Measurements from ENCODE around the gene TMEM272.

TMEM272 gene

DNA sequence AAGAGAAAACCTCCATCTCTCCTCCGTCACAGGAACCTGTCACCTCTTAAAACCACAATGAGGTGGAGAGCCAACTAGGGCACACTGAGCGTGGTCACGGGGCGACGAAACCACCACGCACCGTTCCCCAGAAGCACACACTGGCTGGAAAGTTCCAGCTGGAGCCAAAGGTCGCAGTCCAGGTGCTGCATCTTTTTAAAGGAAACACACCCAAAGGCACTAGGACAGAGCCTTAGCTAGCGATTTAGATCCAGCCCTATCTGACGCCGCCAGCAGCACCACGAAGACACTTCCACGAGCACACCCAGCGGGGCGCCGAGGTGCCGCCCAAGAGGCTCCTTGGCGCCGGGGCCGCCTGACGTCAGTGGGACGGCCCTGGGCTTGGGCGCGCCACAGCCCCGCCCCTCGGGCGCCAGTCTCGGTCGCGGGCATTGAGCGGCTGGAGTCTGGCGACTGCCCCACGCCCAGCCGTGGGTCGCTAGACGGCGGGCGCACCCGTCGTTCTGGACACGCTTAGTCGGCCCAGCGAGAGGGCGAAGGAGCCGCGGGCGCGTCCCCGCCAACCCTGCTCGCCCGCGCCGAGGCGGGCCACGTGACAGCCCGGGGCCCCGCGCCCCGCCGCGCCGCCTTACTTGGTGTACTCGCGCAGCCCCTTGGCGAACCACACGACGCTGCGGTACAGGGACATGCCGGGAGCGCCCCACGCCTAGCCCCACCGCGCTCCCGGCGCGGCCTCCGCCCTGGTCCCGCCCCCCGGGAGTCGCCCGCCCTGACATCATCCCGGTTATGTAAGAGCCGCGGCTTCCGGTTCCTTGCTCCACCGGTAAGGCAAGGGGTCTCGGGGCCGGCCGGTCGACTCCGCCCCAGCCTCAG is 41.3 kb downstream of the TMEM272 start, which contains the start of gene DHRS12:
Gene DHRS12 (minus strand): TSS at position 742 of the 873 bp plus-strand sequence. CDS start 4,504 bp downstream, outside the sequence.
- FAIRE-seq, result no peak

DNA sequence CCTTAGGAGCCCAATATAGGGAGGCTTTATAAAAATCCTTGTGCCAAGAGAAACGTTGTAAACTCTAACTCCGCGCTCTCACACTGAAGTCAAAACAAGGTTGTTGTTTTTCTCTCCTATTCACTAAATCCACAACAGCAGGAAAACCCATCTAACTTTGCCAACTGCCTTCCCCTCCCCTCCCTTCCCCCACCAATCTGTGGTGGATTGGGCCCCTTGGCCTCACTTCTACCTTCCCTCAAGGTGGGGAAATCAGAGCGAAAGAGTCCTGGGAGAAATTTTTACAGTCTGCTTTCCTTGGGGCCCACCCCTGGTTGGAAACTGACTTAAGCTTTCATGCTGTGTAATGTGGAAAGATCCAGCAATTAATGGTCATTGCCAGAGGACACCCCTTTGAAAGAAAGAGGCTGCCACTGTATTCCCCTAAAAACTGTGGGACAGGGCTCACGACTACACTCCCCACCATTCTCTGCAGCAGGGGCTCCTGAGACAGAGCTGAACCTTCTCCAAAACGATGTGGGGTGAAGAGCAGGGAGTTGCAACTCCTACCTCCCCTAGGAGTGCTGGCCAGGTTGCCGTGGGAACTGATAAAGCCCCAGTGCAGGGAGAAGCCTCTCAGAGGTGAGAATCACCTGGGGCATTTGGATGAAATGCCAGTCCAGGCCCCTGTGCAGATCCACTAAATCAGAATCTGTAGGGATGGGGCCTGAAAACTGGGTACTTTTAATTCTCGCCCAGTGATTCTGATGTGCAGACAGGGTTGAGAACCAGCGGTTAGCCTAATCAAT is 42.2 kb downstream of the TMEM272 start:
- no peak for FAIRE-seq

GRCh38 chr13:51801631-51802099 is 43.3 kb downstream of the TMEM272 start:
- no peak for FAIRE-seq

- FAIRE-seq, result no peak
Observed at GRCh38 chr13:51800486-51800885, 44.5 kb downstream of the TMEM272 start.

DNA sequence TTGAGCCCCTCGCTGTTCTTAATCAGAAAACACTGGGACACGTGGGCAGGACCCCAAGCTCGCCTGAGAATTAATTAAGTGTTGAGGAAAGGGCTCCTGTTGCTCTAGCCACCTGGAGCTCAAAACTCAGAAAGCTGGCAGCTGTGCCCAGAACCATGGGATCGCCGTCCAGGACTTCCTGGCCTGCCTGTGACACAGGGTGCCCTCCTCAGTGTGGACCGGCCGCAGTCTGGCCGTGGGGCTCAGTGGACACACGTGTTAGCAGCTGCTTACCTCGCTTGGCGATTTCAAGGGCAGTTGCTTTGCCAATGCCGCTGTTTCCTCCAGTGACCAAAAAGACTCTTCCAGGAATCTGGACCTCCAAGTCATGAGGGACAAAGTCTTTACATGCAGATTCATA is 45.7 kb downstream of the TMEM272 start:
- FAIRE-seq, result no peak

DNA sequence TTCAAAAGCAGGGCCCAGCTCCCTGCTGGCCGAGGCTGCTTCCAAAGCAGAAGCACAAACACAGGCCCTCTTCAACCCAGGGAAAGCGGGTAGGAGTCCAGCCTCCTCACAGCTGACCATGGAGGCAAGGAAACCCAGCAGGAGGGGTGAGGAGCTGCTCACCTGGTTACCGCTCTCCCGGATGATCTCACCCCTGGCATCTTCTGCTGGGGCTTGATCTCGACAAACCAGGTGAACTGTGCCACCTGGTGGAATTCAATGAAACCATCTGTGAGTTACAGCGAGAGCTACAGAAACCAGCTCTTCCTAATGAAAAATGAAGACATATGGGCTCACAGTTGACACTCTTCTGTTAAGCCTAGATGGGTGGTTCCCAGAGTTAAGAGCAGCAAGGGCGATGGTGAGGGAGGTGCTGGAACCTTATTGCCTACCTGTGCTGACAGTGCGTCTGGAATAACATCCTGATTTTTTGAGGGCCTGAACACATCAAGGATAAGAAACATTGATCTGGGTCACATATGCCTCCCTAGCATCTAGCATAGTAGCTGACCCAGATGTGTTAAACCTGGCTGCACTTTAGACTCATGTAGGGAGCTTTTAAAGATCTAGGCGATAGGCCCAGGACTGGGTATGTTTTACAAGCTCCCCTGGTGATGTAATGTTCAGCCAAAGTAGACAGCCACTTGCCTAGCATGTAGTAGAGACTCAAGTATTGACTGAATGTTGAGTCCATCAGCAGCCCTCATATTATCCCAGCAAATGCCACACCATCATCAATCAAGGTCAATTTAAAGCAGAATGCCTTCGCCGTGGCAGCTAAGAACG is 47.1 kb downstream of the TMEM272 start:
- FAIRE-seq, result peak; percentile 97

DNA sequence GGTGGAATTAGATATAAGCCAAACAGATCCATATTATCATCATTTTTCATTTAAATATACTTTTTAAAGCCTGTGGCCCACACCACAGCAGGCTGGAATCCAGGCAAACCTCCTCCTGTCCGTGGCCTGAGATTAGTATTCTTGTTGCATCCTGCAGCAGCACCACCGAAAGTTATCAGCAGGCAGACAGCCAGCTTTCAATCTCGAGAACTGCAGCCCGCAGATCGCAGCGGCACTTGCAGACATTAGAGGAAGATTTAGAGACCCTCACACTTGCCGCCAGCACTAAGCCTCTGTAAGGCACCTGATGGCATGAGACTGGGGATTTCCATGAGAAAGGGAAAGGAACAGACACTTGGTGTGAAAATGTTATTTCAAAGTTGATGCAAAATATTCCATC is 48.4 kb downstream of the TMEM272 start:
- no peak for FAIRE-seq

DNA sequence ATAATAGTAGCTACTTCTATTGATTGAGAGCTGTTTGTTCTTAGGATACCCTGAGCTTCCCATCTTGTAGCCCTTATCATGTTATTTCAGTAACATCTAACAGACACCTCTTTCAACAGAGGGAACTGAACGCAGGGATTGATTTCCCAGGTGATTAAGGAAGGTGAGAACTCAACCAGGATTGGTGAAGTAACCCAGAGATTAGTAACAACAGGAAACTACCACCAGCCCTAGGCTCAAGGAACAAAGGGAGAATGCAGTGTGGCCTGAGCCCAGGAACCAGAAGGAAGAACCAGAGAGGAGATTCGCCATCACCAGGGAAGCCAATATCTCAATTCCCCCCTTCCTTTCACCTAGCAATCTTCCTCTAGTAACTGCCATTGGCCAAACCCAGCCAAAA is 49.6 kb downstream of the TMEM272 start:
- FAIRE-seq, result no peak

DNA sequence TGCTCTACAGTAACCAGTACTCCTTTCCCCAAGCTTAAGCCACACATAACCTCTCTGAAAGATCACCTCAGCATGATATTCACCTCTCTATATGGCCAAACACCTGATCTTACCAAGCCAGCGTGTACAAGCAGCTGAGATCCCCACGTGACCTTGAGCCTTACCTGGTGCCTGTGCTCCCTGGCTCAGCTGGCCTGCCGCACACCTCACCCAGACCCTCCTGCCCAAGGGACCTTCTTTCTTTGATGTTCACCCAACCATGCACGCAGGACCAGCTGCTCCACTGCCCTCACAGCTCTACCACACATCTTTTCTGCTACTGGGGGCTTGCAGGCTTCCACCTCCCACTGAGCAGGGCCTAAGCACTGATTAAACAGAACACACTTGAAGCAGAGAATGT is 50.0 kb downstream of the TMEM272 start:
- no peak for FAIRE-seq

GRCh38 chr13:51793570-51794271 is 51.3 kb downstream of the TMEM272 start:
- no peak for FAIRE-seq

- peak; percentile 47 for FAIRE-seq
Observed at GRCh38 chr13:51786425-51787265, 58.3 kb downstream of the TMEM272 start.

- peak; percentile 99 for FAIRE-seq
Observed at GRCh38 chr13:51785712-51786424, 59.1 kb downstream of the TMEM272 start.

DNA sequence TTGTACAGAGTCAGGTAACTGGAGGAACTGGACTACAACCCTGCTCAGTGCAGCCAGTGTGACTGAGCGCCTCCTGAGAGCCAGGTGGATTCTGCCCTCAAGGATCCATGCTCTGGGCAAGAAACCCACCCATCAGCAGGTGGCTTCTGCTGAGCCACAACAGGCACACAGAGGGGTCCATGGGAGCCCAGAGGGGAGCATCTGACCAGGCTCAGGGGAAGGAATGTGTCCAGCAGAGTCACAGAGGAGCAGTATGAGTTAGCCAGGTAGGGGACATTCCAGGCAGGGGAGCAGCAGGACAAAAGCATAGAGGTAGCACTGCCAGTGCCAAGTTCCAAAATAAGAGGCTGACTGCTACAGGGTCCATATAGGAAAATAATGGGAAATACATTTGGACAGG is 60.9 kb downstream of the TMEM272 start:
- FAIRE-seq, result no peak

DNA sequence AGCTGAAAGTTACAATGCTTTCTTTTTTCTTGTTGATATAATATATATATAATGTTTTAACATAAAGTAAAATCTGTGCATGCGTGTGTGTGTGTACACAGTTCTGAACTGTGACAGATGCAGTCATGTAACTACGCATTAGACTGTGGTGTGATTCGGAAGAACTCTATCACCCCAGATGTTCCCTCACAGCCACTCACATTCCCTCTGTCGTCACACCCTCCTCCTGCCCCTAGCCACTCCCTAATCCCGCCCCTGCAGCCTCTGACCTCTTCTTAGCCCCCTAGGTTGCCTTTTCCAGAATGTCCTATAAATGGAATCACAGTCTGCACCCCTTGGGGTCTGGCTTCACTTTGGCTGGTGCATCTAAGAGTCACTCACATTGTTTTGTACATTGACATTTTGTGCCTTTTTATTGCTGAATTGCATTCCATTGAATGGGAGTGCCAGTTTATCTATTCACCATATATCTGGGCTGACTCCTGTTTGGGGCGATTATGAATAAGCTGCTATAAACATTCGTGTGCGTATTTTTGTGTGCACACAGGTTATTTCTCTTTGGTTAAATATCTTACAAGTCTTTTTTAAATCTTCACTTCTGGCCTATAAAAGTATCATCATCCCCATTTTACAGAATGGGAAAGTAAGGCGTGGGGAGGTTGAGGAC is 61.4 kb downstream of the TMEM272 start:
- FAIRE-seq, result no peak

DNA sequence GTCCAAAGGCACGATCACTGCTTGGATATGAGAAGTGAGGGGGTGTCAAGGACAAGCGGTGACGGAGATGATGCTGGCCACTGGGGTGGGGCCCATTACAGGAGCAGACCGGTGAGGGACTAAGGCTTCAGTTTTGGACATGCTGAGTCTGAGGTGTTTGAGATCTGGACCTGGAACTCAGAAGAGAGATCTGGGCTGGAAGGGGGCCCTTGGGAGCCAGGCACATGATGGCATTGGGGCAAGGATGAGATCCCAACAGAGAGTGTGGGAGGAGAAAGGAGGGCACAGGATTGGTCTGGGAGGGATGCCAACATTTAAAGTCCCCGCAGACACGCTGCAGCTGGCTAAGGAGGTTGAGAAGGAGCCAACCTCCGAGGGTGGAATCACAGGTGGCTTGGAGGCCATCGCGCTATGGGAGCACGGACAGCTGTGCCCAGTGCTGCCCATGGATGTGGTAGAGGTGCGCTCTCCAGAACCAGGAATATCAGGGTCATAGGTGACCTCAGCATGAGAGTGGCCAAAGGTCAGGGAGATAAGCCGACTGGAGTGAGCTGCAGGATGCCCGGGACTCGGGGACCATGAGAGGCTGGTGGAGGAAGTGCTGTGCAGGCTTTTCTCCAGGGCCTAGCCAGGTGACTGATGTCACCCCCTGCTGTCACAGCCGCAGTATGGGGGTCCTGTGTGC is 62.8 kb downstream of the TMEM272 start:
- no peak for FAIRE-seq

DNA sequence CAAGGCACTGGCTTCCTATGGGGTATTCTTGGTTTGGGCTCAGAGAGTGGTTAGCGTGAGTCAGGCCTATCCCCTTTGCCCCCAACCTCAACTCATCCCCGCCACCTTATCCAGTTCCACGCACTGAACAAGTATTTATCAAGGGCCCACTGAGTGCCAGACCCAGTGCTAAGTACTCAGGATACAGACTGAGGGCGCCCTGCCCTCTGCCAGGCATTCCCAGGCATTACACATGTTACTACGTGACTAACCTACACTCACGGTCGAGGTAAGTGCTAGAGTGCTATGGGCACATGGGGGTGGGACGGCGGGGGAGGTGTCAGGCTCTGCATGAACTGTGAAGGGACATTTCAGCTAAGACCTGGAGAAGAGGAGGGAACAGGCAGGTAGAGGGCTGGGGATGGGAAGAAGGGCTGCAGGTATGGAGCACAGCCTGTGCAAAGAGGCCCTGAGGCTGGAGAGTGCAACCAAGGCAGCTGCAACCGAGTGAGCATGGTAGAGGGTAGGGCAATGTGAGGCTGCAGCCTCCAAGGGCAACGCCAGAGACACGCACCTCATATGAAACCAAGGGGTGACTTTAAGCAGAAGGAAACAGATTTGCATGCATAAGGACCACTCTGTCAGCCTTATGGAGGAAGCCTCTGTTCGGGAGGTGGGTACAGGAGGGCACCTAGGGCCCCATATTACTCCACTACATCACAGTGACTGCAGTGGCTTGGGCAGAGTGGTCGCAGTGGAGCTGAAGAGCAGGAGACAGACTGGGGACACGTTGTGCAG is 63.5 kb downstream of the TMEM272 start:
- FAIRE-seq, result no peak

DNA sequence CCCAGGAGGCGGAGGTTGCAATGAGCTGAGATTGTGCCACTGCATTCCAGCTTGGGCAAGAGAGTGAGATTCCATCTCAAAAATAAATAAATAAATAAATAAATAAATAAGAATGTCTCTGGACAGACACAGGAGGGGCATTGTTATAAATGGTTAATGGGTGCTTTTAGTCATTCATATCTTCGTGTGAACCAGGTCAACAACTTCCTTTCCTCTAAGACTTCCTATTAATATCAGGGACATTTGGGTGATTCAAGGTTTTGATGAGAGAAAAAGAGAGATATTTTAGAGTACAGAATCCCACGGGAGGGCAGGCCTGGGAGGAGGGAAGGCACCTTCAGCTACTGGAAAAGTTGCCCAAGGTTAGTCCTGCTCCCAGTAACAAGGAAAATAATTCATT is 64.9 kb downstream of the TMEM272 start:
- no peak for FAIRE-seq

DNA sequence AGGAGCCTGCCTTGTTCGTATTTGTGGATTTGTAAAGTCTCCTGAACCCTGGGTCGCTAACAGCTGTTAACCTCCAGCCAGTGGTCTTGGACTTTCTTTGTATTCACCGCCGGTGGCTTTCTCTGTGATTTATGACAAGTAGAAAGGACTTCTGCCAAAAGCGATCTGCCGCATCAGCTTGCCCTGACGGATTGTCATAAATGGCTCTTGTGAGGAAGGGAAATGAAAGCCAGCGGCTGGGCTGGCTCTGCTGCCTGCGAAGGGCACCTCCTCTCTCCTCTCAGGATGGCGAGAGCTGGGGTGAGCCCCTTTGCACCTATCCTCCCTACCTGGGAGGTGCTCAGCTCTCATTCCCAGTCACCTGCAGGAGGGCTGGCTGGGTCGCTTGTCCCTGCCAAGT is 66.6 kb downstream of the TMEM272 start:
- FAIRE-seq, result no peak

- no peak for FAIRE-seq
Observed at GRCh38 chr13:51777921-51778320, 67.1 kb downstream of the TMEM272 start.
